Measurements from ENCODE around the gene FAAH2.
"Not testable (repeated sequence)": the region's sequence is repeated elsewhere in the genome, so short reads cannot be mapped to it uniquely, and the experiment has no call there.

Gene FAAH2, protein sequence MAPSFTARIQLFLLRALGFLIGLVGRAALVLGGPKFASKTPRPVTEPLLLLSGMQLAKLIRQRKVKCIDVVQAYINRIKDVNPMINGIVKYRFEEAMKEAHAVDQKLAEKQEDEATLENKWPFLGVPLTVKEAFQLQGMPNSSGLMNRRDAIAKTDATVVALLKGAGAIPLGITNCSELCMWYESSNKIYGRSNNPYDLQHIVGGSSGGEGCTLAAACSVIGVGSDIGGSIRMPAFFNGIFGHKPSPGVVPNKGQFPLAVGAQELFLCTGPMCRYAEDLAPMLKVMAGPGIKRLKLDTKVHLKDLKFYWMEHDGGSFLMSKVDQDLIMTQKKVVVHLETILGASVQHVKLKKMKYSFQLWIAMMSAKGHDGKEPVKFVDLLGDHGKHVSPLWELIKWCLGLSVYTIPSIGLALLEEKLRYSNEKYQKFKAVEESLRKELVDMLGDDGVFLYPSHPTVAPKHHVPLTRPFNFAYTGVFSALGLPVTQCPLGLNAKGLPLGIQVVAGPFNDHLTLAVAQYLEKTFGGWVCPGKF

DNA sequence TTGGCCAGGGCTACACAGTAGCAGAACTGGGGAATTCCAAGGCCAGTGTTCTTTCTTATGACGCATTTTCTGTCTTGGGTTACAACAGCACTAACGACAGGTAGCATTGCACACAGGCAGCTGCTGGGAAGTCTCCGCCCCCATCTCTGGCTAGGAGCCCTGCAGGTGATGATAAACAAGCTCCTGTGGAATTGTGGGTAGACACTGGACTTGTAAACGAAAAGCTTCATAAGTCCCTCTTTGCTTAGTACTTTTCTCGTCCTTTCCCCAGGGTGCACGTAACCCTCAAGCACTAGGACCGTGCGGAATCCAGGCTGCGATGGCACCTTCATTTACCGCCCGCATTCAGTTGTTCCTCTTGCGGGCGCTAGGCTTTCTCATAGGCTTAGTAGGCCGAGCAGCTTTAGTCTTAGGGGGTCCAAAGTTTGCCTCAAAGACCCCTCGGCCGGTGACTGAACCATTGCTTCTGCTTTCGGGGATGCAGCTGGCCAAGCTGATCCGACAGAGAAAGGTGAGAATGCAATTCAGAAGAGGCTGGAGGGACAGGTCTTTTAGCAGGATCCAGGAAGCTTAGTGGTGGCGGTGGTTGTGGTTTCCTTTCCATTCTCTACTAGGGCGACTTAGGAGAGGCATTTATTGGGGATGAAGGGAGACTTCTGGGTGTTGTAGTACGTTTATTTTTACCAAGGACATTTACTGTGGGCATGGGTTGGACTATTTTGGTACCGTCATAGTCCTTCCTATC is at the start of gene FAAH2:
Gene FAAH2 (plus strand): TSS at position 200 of the 745 bp plus-strand sequence. CDS start 120 bp downstream, at position 320.
- peak; percentile 16 for DNase-seq

DNA sequence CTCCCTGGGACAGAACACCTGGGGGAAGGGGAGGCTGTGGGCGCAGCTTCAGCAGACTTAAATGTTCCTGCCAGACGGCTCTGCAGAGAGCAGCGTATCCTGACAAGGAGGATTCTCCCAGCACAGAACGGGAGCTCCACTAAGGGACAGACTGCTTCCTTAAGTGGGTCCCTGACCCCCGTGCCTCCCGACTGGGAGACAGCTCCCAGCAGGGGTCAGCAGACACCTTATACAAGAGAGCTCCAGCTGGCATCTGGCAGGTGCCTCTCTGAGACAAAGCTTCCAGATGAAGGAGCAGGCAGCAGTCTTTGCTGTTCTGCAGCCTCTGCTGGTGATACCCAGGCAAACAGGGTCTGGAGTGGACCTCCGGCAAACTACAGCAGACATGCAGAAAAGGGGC is 44.5 kb upstream of the FAAH2 start:
- no peak for DNase-seq

DNA sequence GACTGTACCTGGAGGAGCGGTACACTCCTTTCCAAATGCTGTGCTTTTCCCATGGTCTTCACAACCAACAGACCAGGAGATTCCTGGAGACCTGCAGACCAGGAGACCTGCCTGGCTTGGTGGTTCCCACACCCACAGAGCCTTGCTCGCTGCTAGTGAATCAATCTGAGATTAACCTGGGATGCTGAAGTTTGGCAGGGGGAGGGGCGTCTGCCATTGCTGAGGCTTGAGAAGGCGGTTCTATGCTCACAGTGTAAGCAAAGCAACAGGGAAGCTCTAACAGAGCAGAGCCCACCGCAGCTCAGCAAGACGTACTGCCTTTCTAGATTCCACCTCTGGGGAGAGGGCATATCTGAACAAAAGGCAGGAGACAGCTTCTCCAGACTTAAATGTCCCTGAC is 34.5 kb upstream of the FAAH2 start:
- DNase-seq, result no peak

DNA sequence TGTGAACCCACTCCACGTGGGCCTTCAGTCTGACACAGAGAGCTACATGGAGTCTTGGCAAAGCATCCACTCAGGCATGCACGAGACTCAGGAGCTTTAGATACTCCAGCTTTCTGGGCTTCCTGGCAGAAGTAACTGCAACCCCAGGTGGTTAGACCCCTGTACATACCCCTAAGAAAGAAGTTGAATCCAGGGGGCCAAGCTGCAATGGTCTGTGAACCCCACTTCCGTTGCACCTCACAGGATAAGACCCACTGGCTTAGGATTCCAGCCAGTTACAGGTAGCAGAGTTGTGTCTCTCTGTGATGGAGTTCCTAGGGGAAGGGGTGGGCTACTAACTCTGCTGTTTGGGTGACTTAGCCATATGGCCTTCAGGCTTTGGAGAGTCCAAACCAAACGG is 21.4 kb upstream of the FAAH2 start:
- no peak for DNase-seq

DNA sequence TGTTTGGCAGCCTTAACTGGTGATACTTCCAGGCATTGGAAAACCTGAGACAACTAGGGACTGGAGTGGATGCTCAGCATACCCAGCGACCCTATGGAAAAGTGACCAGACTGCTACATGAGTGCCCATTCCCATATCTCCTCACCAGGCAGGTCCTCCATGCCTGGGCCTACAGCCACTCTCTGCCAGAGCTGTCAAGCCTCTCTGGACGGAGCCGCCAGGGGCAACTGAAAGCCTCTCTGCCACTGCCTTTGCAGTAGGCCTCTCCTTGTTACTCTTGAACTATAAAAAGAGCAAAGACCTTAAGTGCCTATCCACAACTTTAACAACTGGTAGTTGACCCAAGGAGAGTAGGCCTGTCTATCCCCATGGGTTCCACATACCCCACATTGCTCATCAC is 20.2 kb upstream of the FAAH2 start:
- DNase-seq, result no peak

DNA sequence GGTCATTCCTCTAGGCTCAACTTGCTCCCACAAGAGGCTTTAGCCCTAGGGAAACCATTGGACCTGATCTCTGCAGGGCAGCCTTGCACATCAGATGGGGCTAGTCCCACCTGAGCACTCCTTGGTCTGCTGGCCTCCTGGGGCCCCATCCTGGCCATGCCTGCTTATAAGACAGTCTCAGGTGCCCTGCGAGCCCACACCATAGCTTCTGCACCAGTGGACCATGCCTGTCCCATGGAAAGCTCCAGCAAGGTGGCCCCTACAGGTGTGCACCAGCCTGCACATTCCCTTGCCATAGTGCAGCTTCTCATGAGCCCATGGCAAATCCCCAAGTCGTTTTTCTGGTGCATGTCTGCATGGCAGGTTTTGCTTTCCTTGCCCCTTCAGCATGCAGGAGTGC is 19.6 kb upstream of the FAAH2 start:
- no peak for DNase-seq

DNA sequence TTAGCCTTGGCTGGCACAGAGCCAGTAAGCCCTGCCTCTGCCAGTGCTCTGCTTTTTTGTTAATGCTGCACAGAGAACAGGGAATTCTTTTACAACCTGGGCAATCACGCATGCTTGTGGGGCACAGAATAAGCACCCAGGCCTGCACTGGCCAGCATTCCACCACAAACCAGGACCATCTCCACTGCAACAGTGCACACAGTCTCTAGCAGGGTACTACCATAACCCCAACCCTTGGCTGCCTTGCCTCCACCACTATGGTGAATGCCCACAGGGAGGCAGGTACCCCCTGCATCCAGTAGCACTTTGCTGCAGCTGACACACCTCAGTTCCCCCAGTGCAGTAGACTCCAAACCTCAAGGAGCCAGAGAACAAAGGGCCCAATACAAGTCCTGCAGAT is 19.2 kb upstream of the FAAH2 start:
- no peak for DNase-seq

DNA sequence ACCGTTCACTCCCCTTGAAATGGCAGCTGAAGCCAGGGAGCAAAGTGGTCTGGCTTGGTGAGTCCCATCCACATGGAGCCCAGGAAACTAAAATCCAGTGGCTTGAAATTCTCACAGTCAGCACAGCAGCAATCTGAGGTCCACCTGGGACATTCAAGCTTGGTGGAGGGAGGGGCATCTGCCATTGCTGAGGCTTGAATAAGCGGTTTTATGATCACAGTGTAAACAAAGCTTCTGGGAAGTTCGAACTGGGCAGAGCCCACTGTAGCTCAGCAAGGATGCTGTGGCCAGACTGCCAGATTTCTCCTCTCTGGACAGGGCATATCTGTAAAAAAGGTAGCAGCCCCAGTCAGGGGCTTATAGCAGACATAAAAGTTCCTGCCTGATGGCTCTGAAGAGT is 15.5 kb upstream of the FAAH2 start:
- no peak for DNase-seq

DNA sequence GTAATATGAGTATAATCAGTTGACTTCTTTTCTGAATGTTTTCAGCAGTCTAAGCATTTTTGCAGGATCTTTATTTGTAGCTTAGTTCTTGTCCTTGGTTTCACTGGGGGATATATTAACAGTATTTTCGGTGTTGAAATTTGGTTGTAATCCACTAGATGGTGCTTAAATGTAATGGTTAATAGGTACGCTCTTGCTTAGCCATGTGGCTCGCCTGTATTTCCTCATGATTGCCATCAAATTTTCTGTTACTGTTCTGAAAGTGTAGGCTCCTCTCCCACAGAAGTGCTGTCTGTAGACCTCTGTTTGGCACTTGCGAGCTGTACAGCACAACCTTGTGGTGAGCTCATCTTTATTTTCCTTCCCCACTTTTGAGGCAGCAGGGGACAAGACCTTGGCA is 3.9 kb upstream of the FAAH2 start:
- DNase-seq, result no peak

DNA sequence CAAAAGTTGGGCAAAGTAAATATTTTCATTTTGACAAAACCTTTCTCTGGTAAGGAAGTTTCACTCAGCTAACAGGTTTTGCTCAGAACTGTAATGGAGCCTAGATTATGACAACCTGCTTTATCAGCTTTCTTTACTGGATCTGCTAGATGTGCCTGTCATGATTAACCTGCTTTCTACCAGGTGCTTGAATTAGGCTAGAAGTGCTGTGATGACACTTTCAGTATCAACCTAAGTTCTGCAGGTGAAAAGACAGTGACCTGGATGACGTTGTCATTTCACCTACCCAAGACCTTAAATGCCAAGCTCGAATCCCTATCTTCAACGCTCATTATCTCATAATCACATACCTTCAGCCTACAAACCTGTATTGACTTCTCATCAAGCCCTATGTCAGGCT is 1.5 kb upstream of the FAAH2 start:
- DNase-seq, result no peak

DNA sequence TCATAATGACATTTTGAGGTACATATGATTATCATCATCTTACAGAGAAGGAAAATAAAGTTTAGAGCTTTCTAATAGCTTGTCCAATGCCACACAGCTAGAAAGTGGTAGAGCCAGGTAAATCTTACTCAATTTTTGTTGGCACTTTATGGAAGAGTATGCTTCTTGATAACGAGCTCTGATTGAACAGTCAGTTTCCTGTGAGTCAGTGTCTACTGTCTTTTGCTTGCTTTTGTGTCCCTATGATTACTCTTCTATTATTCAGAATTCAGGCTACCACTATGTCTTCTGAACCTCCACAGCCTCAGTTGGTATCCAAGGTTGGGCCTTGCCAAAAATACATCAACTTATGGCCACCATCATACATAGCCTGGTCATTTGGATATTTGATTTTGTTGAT is 2.6 kb downstream of the FAAH2 start:
- DNase-seq, result no peak

DNA sequence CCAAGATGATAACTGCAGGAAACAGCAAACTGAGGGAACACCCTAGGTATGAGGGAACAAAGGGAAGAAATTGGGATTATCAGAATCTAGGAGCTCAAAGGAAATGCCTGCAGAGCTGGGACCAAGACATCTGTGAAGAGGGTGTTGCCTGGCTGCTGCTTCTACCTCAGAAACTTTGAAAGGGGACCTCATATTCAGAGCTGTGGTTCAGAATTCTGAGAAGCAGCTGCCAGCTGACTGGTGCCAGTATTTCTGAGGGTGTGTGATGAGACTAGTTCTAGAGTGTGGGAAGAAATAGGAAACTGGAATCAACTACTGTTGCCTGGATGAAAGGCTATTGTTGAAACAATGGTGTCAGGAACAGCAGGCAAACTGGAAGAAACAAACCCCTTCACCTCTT is 8.5 kb downstream of the FAAH2 start:
- no peak for DNase-seq

DNA sequence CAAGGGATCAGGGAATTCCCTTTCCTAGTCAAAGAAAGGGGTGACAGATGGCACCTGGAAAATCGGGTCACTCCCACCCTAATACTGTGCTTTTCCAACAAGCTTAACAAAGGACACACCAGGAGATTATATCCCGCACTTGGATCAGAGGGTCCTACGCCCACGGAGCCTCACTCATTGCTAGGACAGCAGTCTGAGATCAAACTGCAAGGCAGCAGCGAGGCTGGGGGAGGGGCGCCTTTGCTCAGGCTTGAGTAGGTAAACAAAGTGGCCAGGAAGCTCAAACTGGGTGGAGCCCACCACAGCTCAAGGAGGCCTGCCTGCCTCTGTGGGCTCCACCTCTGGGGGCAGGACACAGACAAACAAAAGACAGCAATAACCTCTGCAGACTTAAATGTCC is 9.2 kb downstream of the FAAH2 start:
- not testable (repeated sequence) for DNase-seq

DNA sequence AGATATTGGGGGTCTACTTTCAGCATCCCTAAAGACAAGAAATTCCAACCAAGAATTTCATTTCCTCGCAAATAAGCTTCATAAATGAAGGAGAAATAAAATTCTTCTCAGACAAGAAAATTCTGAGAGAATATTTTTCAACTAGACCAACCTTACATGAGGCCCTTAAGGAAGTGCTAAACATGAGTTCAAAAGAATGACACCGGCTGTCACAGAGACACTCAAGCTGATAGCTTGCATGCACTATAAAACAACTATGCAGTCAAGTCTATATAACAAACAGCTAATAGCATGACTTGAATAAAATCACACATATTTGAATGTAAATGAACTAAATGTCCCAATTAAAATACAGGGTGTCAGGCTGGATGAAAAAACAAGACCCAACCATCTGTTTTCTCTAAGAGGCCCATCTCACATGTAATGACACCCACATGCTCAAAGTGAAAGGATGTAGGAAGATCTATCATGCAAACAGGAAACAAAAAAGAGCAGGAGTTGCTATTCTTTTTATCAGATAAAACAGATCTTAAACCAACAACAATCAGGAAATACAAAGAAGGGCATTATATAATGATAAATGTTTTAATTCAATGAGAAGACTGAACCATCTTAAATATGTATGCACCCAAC is 27.2 kb downstream of the FAAH2 start:
- DNase-seq, result no peak

DNA sequence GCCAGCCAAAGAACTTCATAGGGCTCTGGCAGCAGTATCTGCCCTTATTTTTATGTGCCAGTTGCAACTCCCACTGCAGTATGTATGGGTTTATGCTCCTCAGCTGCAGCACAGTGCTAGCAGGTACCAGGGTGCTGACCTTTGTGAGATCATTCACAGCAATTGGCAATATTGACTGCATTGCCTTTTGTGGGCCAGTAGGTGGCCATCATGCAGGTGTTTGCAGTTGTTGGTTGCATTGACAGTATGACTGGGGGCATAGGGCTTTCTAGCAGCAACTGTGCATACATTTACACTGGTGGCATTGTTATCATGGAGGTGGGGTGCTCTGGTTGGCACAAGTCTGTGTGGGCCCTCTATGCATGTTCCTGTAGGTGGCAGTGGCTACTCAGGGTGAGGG is 42.5 kb downstream of the FAAH2 start:
- DNase-seq, result no peak

DNA sequence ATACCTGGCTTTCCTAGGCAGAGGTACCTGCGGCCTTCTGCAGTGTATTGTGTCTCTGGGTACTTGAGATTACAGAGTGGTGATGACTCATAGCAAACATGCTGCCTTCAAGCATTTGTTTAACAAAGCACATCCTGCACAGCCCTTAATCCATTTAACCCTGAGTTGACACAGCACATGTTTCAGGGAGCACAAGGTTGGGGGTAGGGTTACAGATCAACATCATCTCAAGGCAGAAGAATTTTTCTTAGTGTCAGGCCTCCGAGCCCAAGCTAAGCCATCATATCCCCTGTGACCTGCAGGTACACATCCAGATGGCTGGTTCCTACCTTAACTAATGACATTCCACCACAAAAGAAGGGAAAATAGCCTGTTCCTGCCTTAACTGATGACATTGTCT is 49.3 kb downstream of the FAAH2 start:
- not testable (repeated sequence) for DNase-seq

DNA sequence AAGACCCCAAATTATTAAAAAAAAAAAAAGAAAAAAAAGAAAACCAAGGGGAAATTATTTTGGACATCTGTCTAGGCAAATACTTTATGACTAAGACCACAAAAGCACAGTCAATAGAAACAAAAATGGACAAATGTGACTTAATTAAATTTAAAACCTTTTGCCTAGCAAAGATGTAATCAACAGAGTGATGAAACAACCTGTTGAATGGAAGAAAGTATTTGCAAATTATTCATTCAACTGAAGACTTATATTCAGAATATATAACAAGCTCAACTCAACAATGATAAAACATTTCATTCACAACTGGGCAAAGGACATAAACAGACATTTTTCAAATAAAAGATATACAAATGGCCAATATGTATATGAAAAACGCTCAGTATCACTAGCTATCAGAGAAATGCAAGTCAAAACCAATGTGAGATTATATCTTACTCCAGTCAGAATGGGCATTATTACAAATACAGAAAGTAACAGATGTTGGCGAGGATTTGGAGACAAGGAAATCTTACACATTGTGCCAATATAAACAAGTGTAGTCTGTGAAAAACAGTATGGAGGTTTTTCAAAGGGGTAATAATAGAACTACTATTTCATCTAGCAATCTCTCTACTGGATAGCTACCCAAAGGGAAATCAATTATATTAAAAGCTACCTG is 67.1 kb downstream of the FAAH2 start:
- no peak for DNase-seq

DNA sequence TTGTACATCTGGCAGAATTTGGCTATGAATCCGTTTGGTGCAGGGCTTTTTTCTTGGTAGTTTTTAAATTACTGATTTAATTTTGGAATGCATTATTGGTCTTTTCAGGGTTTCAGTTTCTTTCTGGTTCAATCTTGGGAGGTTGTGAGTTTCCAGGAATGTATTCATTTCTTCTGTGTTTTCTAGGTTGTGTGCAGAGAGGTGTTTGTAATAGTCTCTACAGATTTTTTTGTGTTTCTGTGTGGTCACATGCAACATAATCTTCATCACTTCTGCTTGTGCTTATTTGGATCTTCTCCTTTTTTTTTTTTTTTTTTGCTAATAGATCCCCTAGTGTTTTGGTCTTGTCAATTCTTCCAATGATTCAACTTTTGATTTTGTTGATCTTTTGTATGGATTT is 77.6 kb downstream of the FAAH2 start:
- DNase-seq, result no peak

DNA sequence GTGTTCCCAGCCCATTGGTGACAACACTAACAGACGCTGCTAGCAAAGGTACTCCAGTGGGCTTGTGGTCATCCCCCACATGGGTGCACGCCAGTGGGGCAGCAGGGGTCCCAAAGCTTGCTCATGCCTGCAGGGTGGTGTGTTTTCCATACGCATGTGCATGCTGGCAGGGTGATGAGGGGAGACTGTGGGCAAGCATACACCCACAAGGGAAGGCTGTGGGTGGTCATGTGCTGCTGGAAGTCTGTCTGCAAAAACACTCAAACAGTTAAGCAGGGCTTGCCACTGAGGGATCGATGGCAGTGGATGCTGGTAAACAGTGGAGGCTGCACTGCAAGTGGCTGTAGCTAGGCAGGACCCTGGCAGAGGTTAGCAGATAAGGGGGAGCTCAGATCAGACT is 79.9 kb downstream of the FAAH2 start:
- DNase-seq, result no peak

DNA sequence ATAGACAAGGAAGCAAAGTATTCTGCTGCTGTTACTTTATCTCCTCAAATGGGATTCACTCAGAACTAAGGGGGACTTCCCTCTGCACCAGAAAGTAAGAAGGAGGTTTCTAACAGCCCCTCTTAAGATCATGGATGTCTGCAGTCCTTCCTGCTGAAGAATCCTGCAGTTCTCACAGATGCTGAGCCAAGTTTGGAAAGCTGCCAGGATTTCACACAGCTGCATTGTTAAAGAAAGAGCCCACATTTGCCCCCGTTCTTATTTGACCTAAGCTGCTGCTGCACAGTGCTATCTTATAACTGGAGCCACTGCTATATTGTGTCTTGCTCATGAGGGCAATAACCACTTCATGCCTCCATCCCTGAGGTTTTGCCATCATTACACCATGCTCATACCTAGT is 81.1 kb downstream of the FAAH2 start:
- no peak for DNase-seq

DNA sequence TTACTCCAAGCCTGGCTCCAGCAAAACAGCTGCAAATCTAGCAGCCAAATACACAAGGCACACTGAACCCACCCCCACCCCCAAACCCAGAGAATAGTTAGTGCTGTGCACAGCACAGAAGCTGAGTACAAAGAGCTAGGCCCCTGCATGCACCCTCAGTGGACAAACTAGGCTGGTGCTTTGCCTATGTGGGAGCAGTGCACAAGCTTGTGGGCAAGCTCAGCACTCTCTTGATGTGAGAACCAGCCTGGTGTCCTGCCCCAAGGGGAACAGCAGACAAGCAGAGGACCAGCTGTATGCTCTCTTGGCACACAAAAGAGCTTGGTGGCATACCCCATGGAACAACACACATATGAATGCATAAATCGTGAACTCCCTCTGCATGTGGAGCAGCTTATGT is 81.7 kb downstream of the FAAH2 start:
- no peak for DNase-seq

DNA sequence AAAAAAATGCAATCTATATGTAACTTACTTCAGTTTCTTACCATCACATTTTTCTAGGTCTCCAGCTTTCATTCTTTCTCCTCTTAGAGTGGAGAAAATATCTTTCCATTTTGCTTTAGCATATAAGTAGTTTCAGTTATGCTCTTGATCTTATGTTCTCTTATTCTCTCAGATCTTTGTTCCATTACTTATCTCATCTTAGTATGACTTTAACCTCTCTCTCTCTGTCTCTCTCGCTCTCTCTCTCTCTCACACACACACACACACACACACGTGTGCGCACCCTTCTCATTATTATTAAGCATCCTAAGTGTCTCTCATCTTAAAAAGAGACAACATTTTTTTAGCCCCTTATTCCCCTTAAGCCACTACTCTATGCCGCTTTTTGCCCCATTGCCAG is 92.8 kb downstream of the FAAH2 start:
- no peak for DNase-seq
